ENCODE results near the gene KRTAP1-4. TPM values are rescaled to one million over a fixed set of nuclear protein-coding genes. Genes with fewer than 3 reads are reported as not detected.
"Not testable (repeated sequence)": the region's sequence is repeated elsewhere in the genome, so short reads cannot be mapped to it uniquely, and the experiment has no call there.

The KRTAP1-4 gene
- total and polyA plus RNA-seq, 8 donors, result not detected

DNA sequence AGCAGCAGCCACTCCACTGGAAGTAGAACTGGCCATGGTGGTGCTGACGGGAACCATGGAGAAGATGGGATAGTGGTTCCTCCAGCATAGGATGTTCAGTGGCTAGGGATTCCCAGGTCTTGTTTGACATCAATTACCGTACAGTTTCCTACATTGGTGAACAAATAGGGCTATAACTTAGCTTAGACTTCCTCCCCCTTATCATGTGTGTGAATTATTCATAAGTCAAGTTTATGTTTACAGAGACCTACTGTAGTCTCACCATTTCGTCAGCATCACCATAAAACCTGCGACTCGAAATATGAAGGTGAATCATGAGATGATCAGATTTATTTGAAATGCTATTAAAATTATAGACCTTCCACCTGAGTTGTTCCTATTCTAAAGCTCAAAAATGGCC is 28.7 kb upstream of the KRTAP1-4 start:
- peaks cover 0 to 8% (median 2%) of the 10 kb centered on the region in 4 donors for H3K9me3 ChIP-seq
- 88 to 94% (median 90%) methylated on average over 5 of the region's 5 CpGs for WGBS, 5 donors
- no peak for DNase-seq
- TF ChIP-seq, protein P1, sequence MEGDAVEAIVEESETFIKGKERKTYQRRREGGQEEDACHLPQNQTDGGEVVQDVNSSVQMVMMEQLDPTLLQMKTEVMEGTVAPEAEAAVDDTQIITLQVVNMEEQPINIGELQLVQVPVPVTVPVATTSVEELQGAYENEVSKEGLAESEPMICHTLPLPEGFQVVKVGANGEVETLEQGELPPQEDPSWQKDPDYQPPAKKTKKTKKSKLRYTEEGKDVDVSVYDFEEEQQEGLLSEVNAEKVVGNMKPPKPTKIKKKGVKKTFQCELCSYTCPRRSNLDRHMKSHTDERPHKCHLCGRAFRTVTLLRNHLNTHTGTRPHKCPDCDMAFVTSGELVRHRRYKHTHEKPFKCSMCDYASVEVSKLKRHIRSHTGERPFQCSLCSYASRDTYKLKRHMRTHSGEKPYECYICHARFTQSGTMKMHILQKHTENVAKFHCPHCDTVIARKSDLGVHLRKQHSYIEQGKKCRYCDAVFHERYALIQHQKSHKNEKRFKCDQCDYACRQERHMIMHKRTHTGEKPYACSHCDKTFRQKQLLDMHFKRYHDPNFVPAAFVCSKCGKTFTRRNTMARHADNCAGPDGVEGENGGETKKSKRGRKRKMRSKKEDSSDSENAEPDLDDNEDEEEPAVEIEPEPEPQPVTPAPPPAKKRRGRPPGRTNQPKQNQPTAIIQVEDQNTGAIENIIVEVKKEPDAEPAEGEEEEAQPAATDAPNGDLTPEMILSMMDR (IDR thresholded peaks at IDR 0.05), result no peak
- no peak for TF ChIP-seq EP300 (IDR thresholded peaks at IDR 0.05)
- no peaks in the 10 kb centered on the region for H3K36me3 ChIP-seq
- H3K27me3 ChIP-seq, result peaks cover 0 to 36% (median 6%) of the 10 kb centered on the region in 3 donors
- no peaks in the 10 kb centered on the region for H3K4me1 ChIP-seq
- intact Hi-C loops (cut with DNase I; ENCODE audit: low total_unique reads), result no loop called here
- H3K27ac ChIP-seq, result no peak overlapping the region
- no peak overlapping the region for H3K4me3 ChIP-seq

DNA sequence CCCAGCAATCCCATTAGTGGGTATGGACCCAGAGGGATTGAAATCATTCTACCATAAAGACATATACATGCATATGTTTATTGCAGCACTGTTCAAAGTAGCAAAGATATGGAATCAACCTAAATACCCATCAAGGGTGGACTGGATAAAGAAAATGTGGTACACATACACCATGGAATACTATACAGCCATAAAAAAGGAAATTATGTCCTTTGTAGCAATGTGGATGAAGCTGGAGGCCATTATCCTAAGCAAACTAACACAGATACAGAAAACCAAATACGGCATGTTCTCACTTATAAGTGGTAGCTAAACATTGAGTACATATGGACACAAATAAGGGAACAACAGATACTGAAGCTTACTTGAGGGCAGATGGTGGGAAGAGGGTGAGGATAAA is 27.6 kb upstream of the KRTAP1-4 start:
- intact Hi-C loops (cut with DNase I; ENCODE audit: low total_unique reads), result no loop called here
- 79 to 100% (median 98%) methylated on average over 1 of the region's 1 CpG for whole genome bisulfite sequencing, 5 donors
- peaks cover 0 to 36% (median 6%) of the 10 kb centered on the region in 3 donors for H3K27me3 ChIP-seq
- no peak for TF ChIP-seq POLR2A (IDR thresholded peaks at IDR 0.05)
- TF ChIP-seq, protein P1 (IDR thresholded peaks at IDR 0.05), result no peak
- no peak overlapping the region for H3K27ac ChIP-seq
- H3K9me3 ChIP-seq, result peaks cover 0 to 8% (median 4%) of the 10 kb centered on the region in 4 donors
- no peaks in the 10 kb centered on the region for H3K4me1 ChIP-seq
- no peaks in the 10 kb centered on the region for H3K36me3 ChIP-seq
- no peak overlapping the region for H3K4me3 ChIP-seq
- DNase-seq, result no peak

DNA sequence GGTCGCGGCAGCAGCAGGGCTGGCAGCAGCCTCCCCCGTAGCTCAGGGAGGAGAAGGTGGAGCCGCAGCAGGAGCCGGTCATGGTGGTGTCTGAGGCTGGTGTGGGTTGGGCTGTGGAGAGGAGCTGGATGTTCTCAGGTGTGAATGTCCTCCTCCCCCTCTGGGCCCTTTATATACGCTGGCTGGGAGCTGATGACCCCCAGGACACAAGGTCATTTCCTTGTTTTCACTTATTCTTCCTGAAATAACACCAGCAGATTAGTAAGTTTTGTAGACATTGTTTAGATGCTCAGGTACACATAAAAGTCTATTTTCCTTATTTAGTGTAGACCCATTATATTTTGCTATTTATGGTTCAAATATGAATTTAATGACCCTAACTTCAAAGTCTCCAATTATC is 25.1 kb upstream of the KRTAP1-4 start, which contains the start of gene KRTAP2-2:
TSS of gene KRTAP2-2 (minus strand) at position 101 of the 400 bp plus-strand sequence. CDS start at position 82, 19 bp downstream.
- WGBS, 5 donors, result 27 to 52% (median 44%) methylated on average over 1 of the region's 6 CpGs
- H3K36me3 ChIP-seq; H3K4me1 ChIP-seq; DNase-seq; H3K4me3 ChIP-seq; intact Hi-C loops (cut with DNase I; ENCODE audit: low total_unique reads); H3K9me3 ChIP-seq; H3K27ac ChIP-seq: not testable (repeated sequence)
- H3K27me3 ChIP-seq, result peaks cover 0 to 34% (median 6%) of the 10 kb centered on the region in 3 donors

DNA sequence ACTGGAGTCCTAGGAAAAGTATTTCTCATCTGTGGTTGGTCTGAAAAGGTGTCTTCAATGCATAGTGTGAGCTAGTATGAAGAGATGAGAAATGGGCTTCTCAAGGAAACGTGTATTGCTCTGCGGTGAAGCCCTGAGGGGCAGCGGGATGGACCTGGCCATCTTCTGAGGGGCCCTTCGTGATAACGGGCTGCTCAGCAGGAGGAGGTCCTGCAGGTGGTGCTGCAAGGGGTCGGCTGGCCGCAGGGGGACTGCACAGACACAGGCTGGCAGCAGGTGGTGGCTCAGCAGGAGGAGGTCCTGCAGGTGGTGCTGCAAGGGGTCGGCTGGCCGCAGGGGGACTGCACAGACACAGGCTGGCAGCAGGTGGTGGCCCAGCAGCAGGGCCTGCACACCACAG is 24.6 kb upstream of the KRTAP1-4 start:
- H3K27ac ChIP-seq; H3K4me1 ChIP-seq; DNase-seq; intact Hi-C loops (cut with DNase I; ENCODE audit: low total_unique reads); H3K4me3 ChIP-seq; H3K36me3 ChIP-seq; H3K9me3 ChIP-seq: not testable (repeated sequence)
- WGBS, 5 donors, result 72 to 79% (median 72%) methylated on average over 7 to 9 of the region's 9 CpGs
- H3K27me3 ChIP-seq, result peaks cover 0 to 32% (median 6%) of the 10 kb centered on the region in 3 donors

DNA sequence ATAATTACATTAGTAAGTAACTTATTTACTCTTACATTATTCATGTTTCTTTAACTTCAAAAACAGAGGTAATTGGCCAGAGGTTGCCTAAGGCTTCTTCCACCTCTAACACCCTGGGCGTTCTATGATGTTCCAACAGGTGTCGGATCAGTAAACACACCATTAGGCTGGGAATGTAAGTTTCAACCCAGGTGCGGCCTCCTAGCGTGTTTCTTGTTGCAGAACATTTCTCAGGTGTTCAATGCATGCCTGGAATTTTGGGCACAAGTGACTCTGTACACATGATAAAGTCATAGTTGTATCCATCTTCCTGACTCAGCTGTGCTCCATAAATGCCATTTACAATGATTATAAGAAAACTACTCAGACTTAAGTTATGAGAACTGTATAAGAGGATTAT is 24.0 kb upstream of the KRTAP1-4 start:
- intact Hi-C loops (cut with DNase I; ENCODE audit: low total_unique reads), result no loop called here
- H3K27me3 ChIP-seq, result peaks cover 0 to 31% (median 6%) of the 10 kb centered on the region in 3 donors
- no peak overlapping the region for H3K27ac ChIP-seq
- TF ChIP-seq POLR2AphosphoS5 (IDR thresholded peaks at IDR 0.05) (no peak), POLR2A (IDR thresholded peaks at IDR 0.05) (no peak), EP300 (IDR thresholded peaks at IDR 0.05) (no peak)
- TF ChIP-seq, protein P1 (IDR thresholded peaks at IDR 0.05), result no peak
- no peaks in the 10 kb centered on the region for H3K4me1 ChIP-seq
- peaks cover 0 to 8% (median 4%) of the 10 kb centered on the region in 4 donors for H3K9me3 ChIP-seq
- 82 to 88% (median 85%) methylated on average over 4 of the region's 4 CpGs for WGBS, 5 donors
- no peak overlapping the region for H3K4me3 ChIP-seq
- no peak for DNase-seq
- no peaks in the 10 kb centered on the region for H3K36me3 ChIP-seq

All from stomach (tissue), 9 donors.